ENCODE measurements around the gene SMAD3.

GRCh38 chr15:67174864-67175573 lies 109.6 kb downstream of the SMAD3 start:
- TF ChIP-seq CTCF (conservative IDR thresholded peaks at IDR 0.05 in 1 of 2, IDR thresholded peaks at IDR 0.05 in 1 of 2; ENCODE audit: extremely low read depth in 1 of 2, insufficient read depth in 1 of 2, low read depth in 1 of 2, low read length in 2 of 2) (no peak), EZH2 (IDR thresholded peaks at IDR 0.05; ENCODE audit: borderline replicate concordance, low read length) (no peak)
